Activated CD4-positive, alpha-beta T cell treated with anti-CD3 and anti-CD28 coated beads, Interleukin-2, Interleukin-6, amounts not matched to agents 100 ng/mL and 50 ng/mL, durations not matched to agents 16 hours and 8 hours (primary cell): Measurements from ENCODE around the gene PAX5.

Experiments
- DNase-seq: peaks from one replicate; pipeline ENCODE4 v3.0.0-alpha.2; 2020

The PAX5 gene

GRCh38 chr9:36985769-36986467 is 48.1 kb downstream of the PAX5 start:
- DNase-seq = no peak

GRCh38 chr9:36985061-36985768 is 48.9 kb downstream of the PAX5 start:
- no peak for DNase-seq

- peak; percentile 23 for DNase-seq
These were observed 53.7 kb downstream of the PAX5 start for GRCh38 chr9:36980148-36980974.

GRCh38 chr9:36976371-36977030 is 57.6 kb downstream of the PAX5 start:
- DNase-seq = no peak

- DNase-seq = no peak
These were observed 59.3 kb downstream of the PAX5 start for GRCh38 chr9:36974731-36975130.

- DNase-seq = no peak
These were observed 62.1 kb downstream of the PAX5 start for GRCh38 chr9:36971935-36972488.

GRCh38 chr9:36970007-36970888 is 63.8 kb downstream of the PAX5 start:
- no peak for DNase-seq

GRCh38 chr9:36969216-36969771 is 64.8 kb downstream of the PAX5 start:
- DNase-seq = no peak

GRCh38 chr9:36968574-36969215 is 65.4 kb downstream of the PAX5 start:
- DNase-seq = no peak

GRCh38 chr9:36967997-36968396 is 66.1 kb downstream of the PAX5 start:
- DNase-seq = no peak

- no peak for DNase-seq
These were observed 67.5 kb downstream of the PAX5 start for GRCh38 chr9:36966371-36967097.

GRCh38 chr9:36964791-36965190 is 69.3 kb downstream of the PAX5 start:
- no peak for DNase-seq

GRCh38 chr9:36963346-36963745 is 70.7 kb downstream of the PAX5 start:
- no peak for DNase-seq

- no peak for DNase-seq
These were observed 71.4 kb downstream of the PAX5 start for GRCh38 chr9:36962691-36963090.

GRCh38 chr9:36961561-36962325 is 72.3 kb downstream of the PAX5 start:
- DNase-seq = no peak

- DNase-seq = no peak
These were observed 73.0 kb downstream of the PAX5 start for GRCh38 chr9:36961051-36961450.

- no peak for DNase-seq
These were observed 73.5 kb downstream of the PAX5 start for GRCh38 chr9:36960575-36960955.

- DNase-seq = no peak
These were observed 74.1 kb downstream of the PAX5 start for GRCh38 chr9:36959681-36960574.
